Kidney epithelial cell (primary cell): ENCODE measurements around the gene SLC39A1. TPM values are rescaled to one million over a fixed set of nuclear protein-coding genes. Genes with fewer than 3 reads are reported as not detected.

Experiments
- DNase-seq: peaks from one replicate; pipeline ENCODE4 v3.0.0-alpha.2; 2010; ENCODE audit warnings: low read depth
- H3K27me3 ChIP-seq: 2 replicates; pipeline ENCODE4 v1.6.0; 2011; ENCODE audit warnings: low read length; ENCODE audit not compliant: control insufficient read depth, insufficient read depth
- H3K36me3 ChIP-seq: 2 replicates; pipeline ENCODE4 v1.5.1; 2011; ENCODE audit warnings: low read length; ENCODE audit not compliant: control insufficient read depth, insufficient read depth
- H3K4me3 ChIP-seq: 2 replicates; pipeline ENCODE4 v1.5.1; 2011; ENCODE audit warnings: low read depth, mild to moderate bottlenecking, control low read depth, low read length
- total RNA-seq: library from RNA; depleted of rRNA; stranded (reverse); fragments of >200 nt; gene quantifications from 2 replicates; pipeline ENCODE4 v1.2.3, GENCODE V29; 2015
- TF ChIP-seq, protein P1 (sequence below): IDR thresholded peaks from 2 replicates; pipeline ENCODE4 v1.5.1; 2011; ENCODE audit warnings: mild to moderate bottlenecking, moderate library complexity, low read length, control low read depth, inconsistent platforms; ENCODE audit not compliant: insufficient read depth, poor library complexity, severe bottlenecking

Gene SLC39A1
- total RNA-seq, 1 donor from 2014 or later: 219 TPM

DNA sequence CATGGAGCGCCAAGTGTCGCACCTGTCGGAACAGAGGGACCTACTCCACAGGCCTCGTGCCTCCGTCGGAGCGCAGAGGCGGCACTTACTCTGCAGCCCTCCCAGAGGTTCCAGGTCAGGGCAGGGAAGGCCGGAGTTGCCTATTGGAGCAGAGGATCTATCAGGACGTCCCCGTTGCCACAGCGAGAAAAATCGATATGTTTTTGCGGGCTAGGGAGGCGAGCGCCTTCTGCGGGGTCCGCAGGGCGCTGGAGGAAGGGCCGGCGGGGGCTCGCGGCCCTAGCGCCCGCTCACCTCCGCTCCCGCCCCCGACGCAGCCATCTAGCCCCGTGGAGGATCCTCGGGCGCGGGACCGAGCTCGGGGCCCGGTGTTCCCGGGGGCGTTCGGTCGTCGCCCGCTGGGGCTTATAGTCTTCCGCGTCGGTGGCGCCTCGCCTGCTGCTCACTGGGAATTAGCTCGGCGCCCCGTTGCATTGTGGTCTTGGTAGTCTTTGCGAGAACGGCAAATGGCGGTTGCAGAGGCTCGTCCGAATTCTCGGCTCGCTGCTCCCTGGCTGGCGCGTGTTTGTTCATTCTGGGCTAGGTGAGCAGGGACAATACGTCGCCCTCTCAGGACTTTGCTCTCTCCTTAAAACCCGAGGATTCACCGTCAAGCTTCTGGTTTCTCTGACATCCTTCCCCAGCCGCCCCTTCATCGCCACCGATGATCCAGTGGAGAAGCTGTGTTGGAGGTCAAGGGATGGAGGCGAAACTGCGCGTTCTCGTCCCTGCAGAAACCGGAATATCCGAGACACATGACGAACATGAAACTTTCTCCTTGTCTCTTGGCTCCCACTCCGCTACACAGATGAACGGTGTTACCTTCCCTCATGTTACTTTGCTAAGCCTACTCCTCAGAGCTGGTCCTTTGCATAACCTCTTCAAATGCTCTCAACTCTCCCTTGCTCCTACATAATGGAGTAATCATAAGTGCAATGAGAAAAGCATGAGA, 14.2 kb upstream of the SLC39A1 start, which contains the start of gene JTB:
Gene JTB, minus strand, starts transcription at position 425 of the 991 bp plus-strand sequence. Its CDS starts 422 bp downstream, at position 3.
- peak within 1 kb of the TSS; percentile 93 for H3K4me3 ChIP-seq
- DNase-seq: no peak
- TF ChIP-seq, protein P1, sequence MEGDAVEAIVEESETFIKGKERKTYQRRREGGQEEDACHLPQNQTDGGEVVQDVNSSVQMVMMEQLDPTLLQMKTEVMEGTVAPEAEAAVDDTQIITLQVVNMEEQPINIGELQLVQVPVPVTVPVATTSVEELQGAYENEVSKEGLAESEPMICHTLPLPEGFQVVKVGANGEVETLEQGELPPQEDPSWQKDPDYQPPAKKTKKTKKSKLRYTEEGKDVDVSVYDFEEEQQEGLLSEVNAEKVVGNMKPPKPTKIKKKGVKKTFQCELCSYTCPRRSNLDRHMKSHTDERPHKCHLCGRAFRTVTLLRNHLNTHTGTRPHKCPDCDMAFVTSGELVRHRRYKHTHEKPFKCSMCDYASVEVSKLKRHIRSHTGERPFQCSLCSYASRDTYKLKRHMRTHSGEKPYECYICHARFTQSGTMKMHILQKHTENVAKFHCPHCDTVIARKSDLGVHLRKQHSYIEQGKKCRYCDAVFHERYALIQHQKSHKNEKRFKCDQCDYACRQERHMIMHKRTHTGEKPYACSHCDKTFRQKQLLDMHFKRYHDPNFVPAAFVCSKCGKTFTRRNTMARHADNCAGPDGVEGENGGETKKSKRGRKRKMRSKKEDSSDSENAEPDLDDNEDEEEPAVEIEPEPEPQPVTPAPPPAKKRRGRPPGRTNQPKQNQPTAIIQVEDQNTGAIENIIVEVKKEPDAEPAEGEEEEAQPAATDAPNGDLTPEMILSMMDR: no peak
- H3K27me3 ChIP-seq: no peaks in the 10 kb centered on the region
- peaks cover 2% of the 10 kb centered on the region for H3K36me3 ChIP-seq

DNA sequence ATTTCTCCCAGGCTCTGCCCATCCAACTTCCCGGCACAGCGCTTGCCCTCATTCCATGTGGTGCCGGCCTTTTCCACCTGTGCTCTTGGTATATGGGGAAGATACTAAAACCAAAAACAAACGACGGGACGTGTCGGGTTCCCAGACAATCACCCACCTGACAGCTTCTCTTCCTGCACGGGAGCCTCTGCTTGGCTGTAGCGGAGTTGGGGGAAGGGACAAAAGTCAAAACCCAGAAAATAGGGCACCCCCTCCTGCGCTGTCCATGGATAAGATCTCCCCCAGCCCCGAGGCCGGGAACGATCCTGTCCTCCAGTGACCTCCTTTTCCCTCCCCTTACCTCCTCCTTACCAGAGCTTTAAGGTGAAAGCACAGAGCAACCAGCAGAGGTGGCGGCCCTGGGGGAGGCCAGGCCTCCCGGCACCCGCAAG, 13.5 kb upstream of the SLC39A1 start:
- H3K4me3 ChIP-seq: peak overlapping the region; percentile 93
- no peak for DNase-seq
- H3K27me3 ChIP-seq: no peaks in the 10 kb centered on the region
- peaks cover 2% of the 10 kb centered on the region for H3K36me3 ChIP-seq
- TF ChIP-seq, protein P1: no peak

DNA sequence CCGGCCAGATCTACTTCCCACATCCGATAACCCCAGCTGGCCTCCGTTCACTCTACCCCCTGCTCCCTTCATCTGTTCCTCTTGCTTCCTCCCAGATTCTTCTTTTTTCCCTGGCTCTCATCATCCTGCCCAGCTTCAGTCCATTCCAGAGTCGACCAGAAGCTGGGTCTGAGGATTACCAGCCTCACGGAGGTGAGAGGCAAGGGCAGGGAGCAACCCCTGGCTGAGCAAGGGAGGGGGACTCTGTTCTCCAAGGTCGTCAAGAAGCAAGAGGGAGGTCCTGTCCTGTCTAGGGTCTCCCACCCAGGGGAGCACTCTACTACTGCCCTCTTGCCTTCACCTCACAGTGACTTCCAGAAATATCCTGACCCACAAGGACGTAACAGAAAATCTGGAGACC, 10.2 kb upstream of the SLC39A1 start:
- H3K36me3 ChIP-seq: no peaks in the 10 kb centered on the region
- no peak overlapping the region for H3K4me3 ChIP-seq
- no peak for DNase-seq
- TF ChIP-seq, protein P1: no peak
- H3K27me3 ChIP-seq: no peaks in the 10 kb centered on the region

DNA sequence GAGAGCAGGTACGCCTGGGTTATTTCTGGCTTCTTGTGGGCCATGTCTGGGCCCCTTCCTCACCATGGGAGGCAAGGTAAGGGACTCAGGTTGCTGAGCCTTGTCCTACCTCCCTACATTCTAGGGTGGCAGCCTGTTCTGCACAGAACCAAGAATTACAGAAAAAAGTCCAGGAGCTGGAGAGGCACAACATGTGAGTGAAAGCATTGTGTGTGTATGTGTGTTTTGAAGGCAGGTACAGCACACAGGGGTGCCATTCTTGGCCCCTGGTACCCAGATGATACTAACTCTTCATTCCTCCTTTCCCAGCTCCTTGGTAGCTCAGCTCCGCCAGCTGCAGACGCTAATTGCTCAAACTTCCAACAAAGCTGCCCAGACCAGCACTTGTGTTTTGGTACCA, 9.7 kb upstream of the SLC39A1 start:
- TF ChIP-seq, protein P1: no peak
- no peaks in the 10 kb centered on the region for H3K27me3 ChIP-seq
- DNase-seq: no peak

DNA sequence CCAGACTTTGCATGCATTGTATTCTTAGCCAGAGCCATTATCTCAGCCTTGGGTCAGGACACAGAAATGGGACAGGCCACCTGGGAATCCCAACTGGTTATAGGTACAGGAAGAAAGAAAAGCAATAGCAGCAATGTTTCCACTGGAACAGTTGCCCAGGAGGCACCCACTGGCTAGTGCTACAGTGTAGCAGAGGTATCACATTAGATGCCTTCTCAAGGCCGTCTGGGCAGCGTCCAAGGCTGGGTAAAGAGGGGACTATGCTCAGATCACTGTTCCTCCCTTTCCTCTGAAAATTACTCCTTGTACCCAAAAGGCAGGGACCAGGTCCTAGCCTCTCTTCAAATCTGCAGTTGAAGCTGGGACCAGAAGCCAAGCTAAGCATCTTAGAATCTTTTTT, 7.0 kb upstream of the SLC39A1 start:
- TF ChIP-seq, protein P1: no peak
- no peak for DNase-seq
- Histone ChIP-seq H3K36me3 (no peaks in the 10 kb centered on the region), H3K27me3 (no peaks in the 10 kb centered on the region), H3K4me3 (no peak overlapping the region)

More for the DNA sequence above, 9.7 kb upstream of the SLC39A1 start:
- no peak overlapping the region for H3K4me3 ChIP-seq
- H3K36me3 ChIP-seq: no peaks in the 10 kb centered on the region
